IMR-90 (cell line): Measurements from ENCODE around the gene TM7SF2. TPM values are rescaled to one million over a fixed set of nuclear protein-coding genes. Genes with fewer than 3 reads are reported as not detected.

Experiments
- ATAC-seq: fragments of 200-7000 bp; cut with Tn5 transposase; 2 replicates; pipeline ENCODE4 v1.9.1; 2020; ENCODE audit warnings: low read depth, mild to moderate bottlenecking, moderate library complexity
- BruUV-seq: library from RNA; stranded (reverse); fragments of 400-500 nt; replicated peaks from 2 replicates; lab custom pipeline; 2021; lab: Mats Ljungman, UMichigan
- CTCF ChIA-PET: fragments of 300-600 bp; formaldehyde crosslinking; extraction: SDS; loops from one replicate; lab custom pipeline; 2021; ENCODE audit warnings: antibody characterized with exemption; lab: Yijun Ruan, JAX
- POLR2A ChIA-PET: fragments of 300-600 bp; sonication (Branson Sonifier 250); formaldehyde crosslinking; loops from one replicate; lab custom pipeline; 2022; ENCODE audit warnings: antibody characterized with exemption; ENCODE audit not compliant: unreplicated experiment; lab: Charles Lee
- DNase-seq: peaks from one replicate; pipeline ENCODE4 v3.0.0; 2013
- H2AFZ ChIP-seq: replicated peaks from 2 replicates; pipeline ENCODE3; 2013; ENCODE audit warnings: low read length, mild to moderate bottlenecking; ENCODE audit not compliant: poor library complexity
- H2AK5ac ChIP-seq: 2 replicates; pipeline ENCODE4 v1.6.1; 2013; ENCODE audit warnings: low read depth, low read length, inconsistent platforms
- H2AK9ac ChIP-seq: replicated peaks from 2 replicates; pipeline ENCODE3; 2013; ENCODE audit warnings: mild to moderate bottlenecking, low read depth, low read length, moderate library complexity; ENCODE audit not compliant: poor library complexity
- H2BK120ac ChIP-seq: 2 replicates; pipeline ENCODE4 v1.6.1; 2013; ENCODE audit warnings: low read depth, low read length, inconsistent platforms
- H2BK15ac ChIP-seq: 3 replicates; pipeline ENCODE4 v1.6.1; 2013; ENCODE audit warnings: low read depth, low read length, inconsistent platforms
- H2BK20ac ChIP-seq: 2 replicates; pipeline ENCODE4 v1.6.1; 2013; ENCODE audit warnings: low read depth, mild to moderate bottlenecking, inconsistent platforms, low read length, moderate library complexity
- H2BK5ac ChIP-seq: 2 replicates; pipeline ENCODE4 v1.6.1; 2013; ENCODE audit warnings: mild to moderate bottlenecking, low read depth, low read length, inconsistent platforms; ENCODE audit not compliant: poor library complexity, severe bottlenecking
- H3K14ac ChIP-seq: replicated peaks from 2 replicates; pipeline ENCODE4 v1.6.1; 2013; ENCODE audit warnings: low read depth, low read length, inconsistent platforms
- H3K18ac ChIP-seq: 2 replicates; pipeline ENCODE4 v1.6.1; 2013; ENCODE audit warnings: low read depth, low read length, control low read depth
- H3K23ac ChIP-seq: 2 replicates; pipeline ENCODE4 v1.6.1; 2013; ENCODE audit warnings: low read depth, low read length, inconsistent platforms
- H3K27ac ChIP-seq: 2 replicates; pipeline ENCODE4 v1.5.1; 2013; ENCODE audit warnings: mild to moderate bottlenecking, control low read depth, low read length; ENCODE audit not compliant: insufficient read depth
- H3K27me3 ChIP-seq: 2 replicates; pipeline ENCODE4 v1.6.1; 2013; ENCODE audit warnings: low read length; ENCODE audit not compliant: control insufficient read depth, insufficient read depth
- H3K36me3 ChIP-seq: 2 replicates; pipeline ENCODE4 v1.6.1; 2013; ENCODE audit warnings: low read length, mixed read lengths; ENCODE audit not compliant: control insufficient read depth, insufficient read depth
- H3K4ac ChIP-seq: 2 replicates; pipeline ENCODE4 v1.6.1; 2013; ENCODE audit warnings: low read depth, low read length, inconsistent platforms
- H3K4me1 ChIP-seq: 2 replicates; pipeline ENCODE4 v1.6.1; 2013; ENCODE audit warnings: low read length, mixed read lengths; ENCODE audit not compliant: control insufficient read depth, insufficient read depth
- H3K4me2 ChIP-seq: 2 replicates; pipeline ENCODE4 v1.6.1; 2013; ENCODE audit warnings: low read depth, mild to moderate bottlenecking, control low read depth, low read length, moderate library complexity
- H3K4me3 ChIP-seq: 2 replicates; pipeline ENCODE4 v1.5.1; 2013; ENCODE audit warnings: low read depth, mild to moderate bottlenecking, control low read depth, low read length, moderate library complexity; ENCODE audit not compliant: insufficient read depth
- H3K56ac ChIP-seq: 2 replicates; pipeline ENCODE4 v1.6.1; 2013; ENCODE audit warnings: low read length, inconsistent platforms; ENCODE audit not compliant: insufficient read depth; ENCODE audit errors: extremely low read depth
- H3K79me1 ChIP-seq, 2 experiments: 2 replicates each; pipeline ENCODE4 v1.6.1; 2013; ENCODE audit warnings: low read length in 2 of 2, inconsistent platforms in 1 of 2, low read depth in 1 of 2
- H3K9ac ChIP-seq: 2 replicates; pipeline ENCODE4 v1.6.1; 2013; ENCODE audit warnings: low read depth, low read length, control low read depth
- H3K9me1 ChIP-seq: 2 replicates; pipeline ENCODE4 v1.6.1; 2013; ENCODE audit warnings: low read length, inconsistent platforms; ENCODE audit not compliant: insufficient read depth
- H3K9me3 ChIP-seq: 2 replicates; pipeline ENCODE4 v1.6.1; 2013; ENCODE audit warnings: low read length; ENCODE audit not compliant: control insufficient read depth, insufficient read depth
- H4K20me1 ChIP-seq: 2 replicates; pipeline ENCODE4 v1.6.1; 2013; ENCODE audit warnings: low read length, inconsistent platforms; ENCODE audit not compliant: insufficient read depth
- H4K5ac ChIP-seq: 2 replicates; pipeline ENCODE4 v1.6.1; 2013; ENCODE audit warnings: mild to moderate bottlenecking, low read depth, low read length, control low read depth
- H4K8ac ChIP-seq, 2 experiments: 2 replicates each; pipeline ENCODE4 v1.6.1; 2013; ENCODE audit warnings: low read depth in 2 of 2, low read length in 2 of 2, control low read depth in 1 of 2, inconsistent platforms in 1 of 2
- H4K91ac ChIP-seq: 2 replicates; pipeline ENCODE4 v1.6.1; 2013; ENCODE audit warnings: low read depth, low read length, inconsistent platforms; ENCODE audit not compliant: insufficient read depth
- BHLHE40 ChIP-seq: fragments of 150-350 bp; IDR thresholded peaks from 2 replicates; pipeline ENCODE4 v1.6.1; 2016; ENCODE audit warnings: mild to moderate bottlenecking, low read depth, low read length
- ELK1 ChIP-seq: fragments of 150-350 bp; IDR thresholded peaks from 2 replicates; pipeline ENCODE4 v1.6.1; 2016; ENCODE audit warnings: low read depth, mild to moderate bottlenecking, low read length, moderate library complexity, borderline replicate concordance
- FOS ChIP-seq: fragments of 150-350 bp; IDR thresholded peaks from 2 replicates; pipeline ENCODE4 v1.6.1; 2016; ENCODE audit warnings: low read depth, low read length
- MAFK ChIP-seq: IDR thresholded peaks from 2 replicates; pipeline ENCODE4 v1.6.1; 2012; ENCODE audit warnings: low read depth, low read length, improper control_type of control experiment
- MAZ ChIP-seq: IDR thresholded peaks from 2 replicates; pipeline ENCODE4 v1.6.1; 2012; ENCODE audit warnings: low read depth, mild to moderate bottlenecking, low read length, improper control_type of control experiment, moderate library complexity, borderline replicate concordance
- NFE2L2 ChIP-seq: fragments of 150-350 bp; IDR thresholded peaks from 2 replicates; pipeline ENCODE4 v1.6.1; 2016; ENCODE audit warnings: low read depth, mild to moderate bottlenecking, low read length
- POLR2A ChIP-seq: IDR thresholded peaks from 2 replicates; pipeline ENCODE4 v1.6.1; 2012; ENCODE audit warnings: mild to moderate bottlenecking, low read depth, low read length
- RAD21 ChIP-seq: IDR thresholded peaks from 2 replicates; pipeline ENCODE4 v1.6.1; 2012; ENCODE audit warnings: low read length, improper control_type of control experiment
- USF2 ChIP-seq: fragments of 150-350 bp; IDR thresholded peaks from 2 replicates; pipeline ENCODE4 v1.6.1; 2017; ENCODE audit warnings: mild to moderate bottlenecking, antibody characterized with exemption, low read length, low read depth
- WGBS, 2 experiments: methylation state at CpG; one replicate each; pipeline versions ENCODE4 v1.1.5 to v1.1.7; 2013; ENCODE audit warnings: missing lambda C conversion rate in 2 of 2; ENCODE audit not compliant: insufficient read length in 1 of 2; ENCODE audit errors: extremely low coverage in 2 of 2; 5-methylcytosine and 5-hydroxymethylcytosine counted together
- dilution Hi-C: fragments of 300-500 bp; cut with HindIII; formaldehyde crosslinking; loops from one replicate; pipeline ENCODE4 v1.14.3; 2018; ENCODE audit warnings: low sequenced_read_pairs; ENCODE audit not compliant: unreplicated experiment
- in situ Hi-C: fragments of 300-500 bp; cut with MboI; formaldehyde crosslinking; loops from 3 replicates; pipeline ENCODE4 v1.14.3; 2019; ENCODE audit warnings: low sequenced_read_pairs, inconsistent platforms, mixed read lengths
- intact Hi-C: fragments of 100-400 bp; cut with micrococcal nuclease; formaldehyde crosslinking; loops from 2 replicates; pipeline ENCODE4 v1.10.0; 2022
- polyA plus RNA-seq, 3 experiments: library from polyadenylated mRNA; depleted of rRNA; stranded (reverse); fragments of >200 nt; gene quantifications; 2 replicates each; pipeline ENCODE4 v1.2.3, GENCODE V29; 2012; ENCODE audit warnings: low replicate concordance in 1 of 3
- total RNA-seq: library from RNA; depleted of rRNA; stranded (reverse); fragments of >200 nt; gene quantifications from 2 replicates; pipeline ENCODE4 v1.2.3, GENCODE V29; 2012

Gene TM7SF2
- total and polyA plus RNA-seq, 2 of the 4 experiments (the other 2 are of a cell fraction), result 5.7 to 7.6 TPM

- H3K9me3 ChIP-seq, result no peaks in the 10 kb centered on the region
- H3K56ac ChIP-seq, result no peak overlapping the region
- H4K91ac ChIP-seq, result no peak overlapping the region
- in situ Hi-C loops (no loop called here), dilution Hi-C loops (no loop called here), intact Hi-C loops (no loop called here)
- WGBS, 2 experiments, result 92% methylated on average over 33 of the region's 52 CpGs; no CpG with 5 or more reads in 1 of the 2 experiments
- CTCF ChIA-PET, result no interaction called here
- H3K79me1 ChIP-seq, result peaks cover 6 to 33% of the 10 kb centered on the region in 2 experiments
- no peak overlapping the region for H2AK9ac ChIP-seq
- no peaks in the 10 kb centered on the region for H3K27me3 ChIP-seq
- H3K9me1 ChIP-seq, result peaks cover 4% of the 10 kb centered on the region
- no peak overlapping the region for H2BK15ac ChIP-seq
- H3K4me2 ChIP-seq, result no peak overlapping the region
- no peak overlapping the region for H2BK5ac ChIP-seq
- TF ChIP-seq RAD21 (no peak), MAFK (no peak), USF2 (no peak), NFE2L2 (no peak), FOS (no peak), BHLHE40 (no peak), MAZ (no peak), POLR2A (no peak), ELK1 (no peak)
- H3K23ac ChIP-seq, result no peak overlapping the region
- no peak overlapping the region for H2BK120ac ChIP-seq
- H2AK5ac ChIP-seq, result no peak overlapping the region
- peaks cover 11% of the 10 kb centered on the region; the same call in 1 of the 2 replicates for H3K36me3 ChIP-seq
- ATAC-seq, result no peak
- no peak overlapping the region for H4K5ac ChIP-seq
- no peak overlapping the region for H4K8ac ChIP-seq
- H3K4me1 ChIP-seq, result peaks cover 10% of the 10 kb centered on the region; the same call in 1 of the 2 replicates
- H3K4me3 ChIP-seq, result no peak overlapping the region
- POLR2A ChIA-PET, result no interaction called here
- no peak overlapping the region for H3K27ac ChIP-seq
- BruUV-seq, result no TSS peak
- H4K20me1 ChIP-seq, result peaks cover 11% of the 10 kb centered on the region; the same call in 1 of the 2 replicates
- no peak overlapping the region for H2BK20ac ChIP-seq
- DNase-seq, result no peak
- no peak overlapping the region for H2AFZ ChIP-seq
- no peak overlapping the region for H3K18ac ChIP-seq
- no peak overlapping the region for H3K14ac ChIP-seq
- H3K9ac ChIP-seq, result no peak overlapping the region
- no peak overlapping the region for H3K4ac ChIP-seq
These were observed 3.8 kb upstream of the TM7SF2 start for GRCh38 chr11:65107751-65108468.
